Esophagus muscularis mucosa (tissue), 4 donors: ENCODE data around the gene STRADB.

Source experiments
- CTCF ChIP-seq, 3 experiments: fragments of 200-600 bp in 2 of 3; fragments of 450-650 bp in 1 of 3; sonication (generic) in 2 of 3; IDR thresholded peaks; one replicate each; pipeline ENCODE4 v1.5.1; 2017 to 2019; ENCODE audit warnings: antibody characterized with exemption in 3 of 3, mild to moderate bottlenecking in 2 of 3, moderate library complexity in 1 of 3
- EP300 ChIP-seq: sonication (generic); formaldehyde crosslinking; IDR thresholded peaks from one replicate; pipeline ENCODE4 v1.6.1; 2017; ENCODE audit warnings: antibody characterized with exemption
- POLR2A ChIP-seq: fragments of 450-650 bp; IDR thresholded peaks from one replicate; pipeline ENCODE4 v1.6.1; 2017; ENCODE audit warnings: antibody characterized with exemption, moderate library complexity, mild to moderate bottlenecking, low read depth
- POLR2AphosphoS5 ChIP-seq, 2 donors: sonication (generic); formaldehyde crosslinking; IDR thresholded peaks; one replicate each; pipeline ENCODE4 v1.6.1; 2017; ENCODE audit warnings: antibody characterized with exemption in 2 of 2

GRCh38 chr2:201520201-201520600 lies 68.7 kb downstream of the STRADB start:
- TF ChIP-seq CTCF (IDR thresholded peaks at IDR 0.05) (no peak), EP300 (no peak), POLR2AphosphoS5 (IDR thresholded peaks at IDR 0.05) (no peak), POLR2A (no peak)
